Tibial artery (tissue), 4 donors: ENCODE results near the gene NEDD4.
"Not testable (repeated sequence)": the region's sequence is repeated elsewhere in the genome, so short reads cannot be mapped to it uniquely, and the experiment has no call there.

Experiments
- DNase-seq, 2 donors: peaks; one replicate each; pipeline ENCODE4 v3.0.0-alpha.2; 2019
- H3K27ac ChIP-seq, 2 donors: fragments of 200-600 bp; sonication (generic) in 1 of 2; 1 replicate in 1 of 2; 2 replicates in 1 of 2; pipeline ENCODE4 v1.5.1; 2018 to 2019; ENCODE audit warnings: mild to moderate bottlenecking in 1 of 2
- H3K27me3 ChIP-seq, 2 donors: fragments of 200-600 bp; sonication (generic) in 1 of 2; one replicate each; pipeline versions ENCODE4 v1.5.1 to v1.6.0; 2016 to 2019
- H3K36me3 ChIP-seq, 3 donors: fragments of 200-600 bp; sonication (generic) in 2 of 3; one replicate each; pipeline ENCODE4 v1.5.1; 2016 to 2019; ENCODE audit warnings: mild to moderate bottlenecking in 2 of 3
- H3K4me1 ChIP-seq, 4 donors: fragments of 200-600 bp; sonication (generic) in 2 of 4; 1 replicate in 3 of 4; 2 replicates in 1 of 4; pipeline ENCODE4 v1.5.1; 2016 to 2019
- H3K4me3 ChIP-seq, 2 donors: fragments of 200-600 bp; sonication (generic) in 1 of 2; 1 replicate in 1 of 2; 2 replicates in 1 of 2; pipeline ENCODE4 v1.5.1; 2018 to 2019; ENCODE audit warnings: mild to moderate bottlenecking in 2 of 2
- H3K9me3 ChIP-seq, 3 donors: fragments of 200-600 bp; sonication (generic) in 1 of 3; one replicate each; pipeline ENCODE4 v1.5.1; 2016 to 2019
- intact Hi-C: fragments of 100-400 bp; cut with DNase I; formaldehyde crosslinking; loops from one replicate; pipeline ENCODE4 v1.15.0; 2023; ENCODE audit warnings: low total_unique reads
- TF ChIP-seq, protein P1 (sequence below), 2 experiments: fragments of 200-600 bp in 1 of 2; fragments of 450-650 bp in 1 of 2; IDR thresholded peaks; one replicate each; pipeline ENCODE4 v1.5.1; 2017 to 2019; ENCODE audit warnings: antibody characterized with exemption in 2 of 2, mild to moderate bottlenecking in 1 of 2, moderate library complexity in 1 of 2

The NEDD4 gene

DNA sequence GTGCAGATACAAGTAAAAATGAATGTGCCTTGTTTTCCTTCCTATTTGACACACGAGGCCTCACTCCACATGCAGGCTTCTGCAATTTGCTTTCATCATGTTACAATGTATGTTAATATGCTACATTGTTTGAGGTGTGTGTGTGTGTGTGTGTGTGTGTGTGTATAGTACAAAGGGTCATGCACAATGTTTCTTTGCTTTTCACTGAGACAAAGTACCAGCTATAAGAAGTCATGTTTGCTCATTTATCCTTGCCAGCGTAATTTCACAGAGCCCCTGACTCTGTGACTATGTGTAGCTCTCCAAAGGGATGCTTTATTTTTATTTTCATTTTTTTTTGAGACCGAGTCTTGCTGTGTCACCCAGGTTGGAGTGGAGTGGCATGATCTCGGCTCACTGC, 38.0 kb upstream of the NEDD4 start:
- no peaks in the 10 kb centered on the region for H3K4me1 ChIP-seq
- no peak overlapping the region for H3K4me3 ChIP-seq
- H3K27me3 ChIP-seq: no peaks in the 10 kb centered on the region
- intact Hi-C loops: no loop called here
- H3K9me3 ChIP-seq: no peaks in the 10 kb centered on the region
- DNase-seq: no peak
- no peak overlapping the region for H3K27ac ChIP-seq
- TF ChIP-seq, protein P1, sequence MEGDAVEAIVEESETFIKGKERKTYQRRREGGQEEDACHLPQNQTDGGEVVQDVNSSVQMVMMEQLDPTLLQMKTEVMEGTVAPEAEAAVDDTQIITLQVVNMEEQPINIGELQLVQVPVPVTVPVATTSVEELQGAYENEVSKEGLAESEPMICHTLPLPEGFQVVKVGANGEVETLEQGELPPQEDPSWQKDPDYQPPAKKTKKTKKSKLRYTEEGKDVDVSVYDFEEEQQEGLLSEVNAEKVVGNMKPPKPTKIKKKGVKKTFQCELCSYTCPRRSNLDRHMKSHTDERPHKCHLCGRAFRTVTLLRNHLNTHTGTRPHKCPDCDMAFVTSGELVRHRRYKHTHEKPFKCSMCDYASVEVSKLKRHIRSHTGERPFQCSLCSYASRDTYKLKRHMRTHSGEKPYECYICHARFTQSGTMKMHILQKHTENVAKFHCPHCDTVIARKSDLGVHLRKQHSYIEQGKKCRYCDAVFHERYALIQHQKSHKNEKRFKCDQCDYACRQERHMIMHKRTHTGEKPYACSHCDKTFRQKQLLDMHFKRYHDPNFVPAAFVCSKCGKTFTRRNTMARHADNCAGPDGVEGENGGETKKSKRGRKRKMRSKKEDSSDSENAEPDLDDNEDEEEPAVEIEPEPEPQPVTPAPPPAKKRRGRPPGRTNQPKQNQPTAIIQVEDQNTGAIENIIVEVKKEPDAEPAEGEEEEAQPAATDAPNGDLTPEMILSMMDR (IDR thresholded peaks at IDR 0.05): no peak
- no peaks in the 10 kb centered on the region for H3K36me3 ChIP-seq

DNA sequence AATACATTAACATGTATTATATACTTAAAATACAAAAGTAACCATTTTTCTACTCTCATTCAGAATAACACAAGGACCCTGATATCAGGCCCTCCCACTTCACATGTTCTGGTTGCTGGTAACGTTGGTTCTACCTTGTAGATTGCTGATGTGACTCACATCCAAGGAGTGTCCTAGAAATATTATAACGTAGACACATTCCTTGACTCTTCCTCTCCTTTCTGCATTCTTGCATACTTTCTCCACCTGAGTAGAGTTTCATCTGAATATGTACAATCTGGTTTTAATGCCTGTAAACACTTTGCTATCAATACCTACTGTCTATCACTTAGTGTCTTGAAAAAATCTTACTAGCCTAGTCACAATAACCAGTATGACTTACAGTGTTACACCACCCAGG, 35.0 kb upstream of the NEDD4 start:
- Histone ChIP-seq H3K27me3 (no peaks in the 10 kb centered on the region), H3K4me1 (no peaks in the 10 kb centered on the region), H3K9me3 (no peaks in the 10 kb centered on the region), H3K4me3 (no peak overlapping the region), H3K27ac (no peak overlapping the region), H3K36me3 (no peaks in the 10 kb centered on the region)
- intact Hi-C loops: no loop called here
- no peak for DNase-seq
- TF ChIP-seq, protein P1 (IDR thresholded peaks at IDR 0.05): no peak

DNA sequence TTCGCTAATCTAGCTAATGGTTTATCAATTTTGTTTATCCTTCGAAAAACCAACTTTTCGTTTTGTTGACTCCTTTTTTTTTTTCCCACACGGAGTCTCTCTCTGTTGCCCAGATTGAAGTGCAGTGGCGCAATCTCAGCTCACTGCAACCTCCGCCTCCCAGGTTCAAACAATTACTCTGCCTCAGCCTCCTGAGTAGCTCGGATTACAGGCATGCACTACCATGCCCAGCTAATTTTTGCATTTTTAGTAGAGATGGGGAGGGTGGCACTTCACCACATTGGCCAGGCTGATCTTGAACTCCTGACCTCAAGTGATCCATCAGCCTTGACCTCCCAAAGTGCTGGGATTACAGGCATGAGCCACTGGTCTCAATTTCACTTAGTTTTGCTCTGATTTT, 29.7 kb upstream of the NEDD4 start:
- intact Hi-C loops, DNase-seq: not testable (repeated sequence)

DNA sequence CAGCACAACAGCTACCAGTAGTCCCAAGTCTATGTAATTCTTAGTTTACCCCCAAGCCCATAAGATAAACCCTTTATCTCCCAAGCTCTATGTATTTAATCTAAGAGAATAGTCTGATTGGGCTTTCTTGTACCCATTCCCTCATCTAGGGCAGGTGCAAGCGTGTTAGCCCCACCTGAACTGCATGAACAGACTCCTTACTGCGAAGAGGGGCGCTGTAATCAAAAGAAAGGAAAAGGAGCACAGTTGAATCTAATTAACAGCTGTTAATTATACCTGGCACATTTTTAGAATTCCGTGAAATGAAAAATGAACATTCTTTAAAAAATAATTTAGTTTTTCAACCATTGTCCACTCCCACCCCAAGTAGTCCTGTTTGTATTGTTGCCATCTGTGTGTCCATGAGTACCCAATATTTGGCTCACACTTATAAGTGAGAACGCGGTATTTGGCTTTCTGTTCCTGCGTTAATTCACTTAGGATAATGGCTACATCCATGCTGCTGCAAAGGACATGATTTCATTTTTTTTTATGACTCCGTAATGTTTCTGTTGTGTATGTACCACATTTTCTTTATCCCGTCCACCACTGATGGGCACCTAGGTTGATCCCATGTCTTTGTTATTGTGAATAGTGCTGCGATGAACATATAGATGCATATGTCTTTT, 26.5 kb upstream of the NEDD4 start:
- TF ChIP-seq, protein P1 (IDR thresholded peaks at IDR 0.05): no peak
- no peak overlapping the region for H3K4me3 ChIP-seq
- intact Hi-C loops: no loop called here
- H3K36me3 ChIP-seq: no peaks in the 10 kb centered on the region
- no peak for DNase-seq
- H3K4me1 ChIP-seq: no peaks in the 10 kb centered on the region
- H3K9me3 ChIP-seq: no peaks in the 10 kb centered on the region
- no peaks in the 10 kb centered on the region for H3K27me3 ChIP-seq
- H3K27ac ChIP-seq: no peak overlapping the region

More for the DNA sequence above, 29.7 kb upstream of the NEDD4 start:
- H3K9me3 ChIP-seq, H3K36me3 ChIP-seq, H3K4me1 ChIP-seq, H3K4me3 ChIP-seq, H3K27me3 ChIP-seq, H3K27ac ChIP-seq: not testable (repeated sequence)

DNA sequence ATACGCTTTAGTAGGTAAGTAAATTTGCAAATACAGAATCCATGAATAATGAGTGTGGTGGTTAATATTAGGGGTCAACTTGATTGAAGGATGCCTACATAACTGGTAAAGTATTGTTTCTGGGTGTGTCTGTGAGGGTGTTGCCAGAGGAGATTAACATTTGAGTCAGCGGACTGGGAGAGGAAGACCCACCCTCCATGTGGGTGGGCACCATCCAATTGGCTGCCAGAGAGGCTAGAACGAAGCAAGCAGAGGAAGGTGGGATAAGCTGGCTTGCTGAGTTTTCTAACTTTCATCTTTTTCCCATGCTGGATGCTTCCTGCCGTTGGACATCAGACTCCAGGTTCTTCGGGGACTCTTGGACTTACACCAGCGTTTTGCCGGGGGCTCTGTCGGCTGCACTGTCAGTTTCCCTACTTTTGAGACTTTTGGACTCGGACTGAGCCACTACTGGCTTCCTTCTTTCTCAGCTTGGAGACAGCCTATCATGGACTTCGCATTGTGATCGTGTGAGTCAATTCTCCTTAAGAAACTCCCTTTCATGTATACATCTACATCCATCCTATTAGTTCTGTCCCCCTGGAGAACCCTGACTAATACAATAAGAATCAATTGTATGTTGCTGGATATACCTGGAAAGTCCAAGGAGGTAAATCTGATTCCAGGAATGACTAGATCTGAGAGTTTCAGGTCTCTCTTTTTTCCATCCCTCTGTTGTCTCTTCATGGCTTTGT, 25.8 kb upstream of the NEDD4 start:
- Histone ChIP-seq H3K9me3 (no peaks in the 10 kb centered on the region), H3K27me3 (no peaks in the 10 kb centered on the region), H3K36me3 (no peaks in the 10 kb centered on the region), H3K4me1 (no peaks in the 10 kb centered on the region), H3K27ac (no peak overlapping the region), H3K4me3 (no peak overlapping the region)
- intact Hi-C loops: no loop called here
- TF ChIP-seq, protein P1 (IDR thresholded peaks at IDR 0.05): no peak
- DNase-seq: no peak

DNA sequence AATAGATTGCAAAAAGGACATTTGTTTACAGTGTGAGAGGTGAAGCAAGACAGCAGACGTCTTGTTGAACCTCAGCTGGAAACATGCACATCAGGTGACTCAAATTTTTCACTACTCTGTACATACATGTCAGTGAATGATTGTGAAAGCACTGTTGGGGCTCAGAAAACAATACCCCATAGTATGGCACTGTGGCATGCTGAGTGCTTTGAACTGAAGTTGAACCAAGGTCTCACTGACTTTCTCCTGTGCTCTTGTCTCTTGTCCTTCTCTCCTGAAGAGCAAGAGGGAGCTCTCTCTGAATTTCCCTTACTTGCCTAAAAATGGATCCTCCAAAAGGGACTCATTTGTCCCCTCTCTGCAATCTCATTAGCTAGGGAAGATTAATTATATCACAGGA, 24.5 kb upstream of the NEDD4 start:
- Histone ChIP-seq H3K4me3 (no peak overlapping the region), H3K4me1 (no peaks in the 10 kb centered on the region), H3K9me3 (no peaks in the 10 kb centered on the region), H3K27me3 (no peaks in the 10 kb centered on the region), H3K27ac (no peak overlapping the region), H3K36me3 (no peaks in the 10 kb centered on the region)
- no peak for DNase-seq
- TF ChIP-seq, protein P1 (IDR thresholded peaks at IDR 0.05): no peak
- intact Hi-C loops: no loop called here
